H1 (cell line): ENCODE measurements around the gene VPS37D. TPM values are rescaled to one million over a fixed set of nuclear protein-coding genes. Genes with fewer than 3 reads are reported as not detected.
A peak's percentile ranks its signal among the peaks of the same experiment; 100 is the strongest.
"Not testable (repeated sequence)": the region's sequence is repeated elsewhere in the genome, so short reads cannot be mapped to it uniquely, and the experiment has no call there.

Source experiments
- CTCF ChIA-PET: fragments of 300-600 bp; sonication (Branson Sonifier 250); formaldehyde crosslinking; loops from one replicate; lab custom pipeline; 2021; ENCODE audit not compliant: partially characterized antibody; lab: Charles Lee
- POLR2A ChIA-PET: fragments of 300-600 bp; sonication (Branson Sonifier 250); formaldehyde crosslinking; loops from one replicate; lab custom pipeline; 2021; ENCODE audit warnings: inconsistent platforms; ENCODE audit not compliant: partially characterized antibody; lab: Charles Lee
- DNase-seq, 2 experiments: peaks; one replicate each; pipeline versions ENCODE4 v3.0.0 to v3.0.0-alpha.2; 2010 to 2022; ENCODE audit warnings: low spot score in 2 of 2, low read depth in 1 of 2, mixed read lengths in 1 of 2
- FAIRE-seq: peaks from 2 replicates; lab custom pipeline; 2011; peaks lifted over from hg19 to GRCh38; lab: Jason Lieb, UNC
- H2AFZ ChIP-seq: 2 replicates; pipeline ENCODE4 v1.8.1; 2012; ENCODE audit warnings: low read length, inconsistent platforms
- H2AK5ac ChIP-seq: 2 replicates; pipeline ENCODE4 v1.6.1; 2013; ENCODE audit warnings: low read depth, low read length
- H2BK120ac ChIP-seq: replicated peaks from 2 replicates; pipeline ENCODE3; 2013; ENCODE audit warnings: low read depth, low read length, inconsistent platforms
- H2BK12ac ChIP-seq: 2 replicates; pipeline ENCODE4 v1.6.1; 2013; ENCODE audit warnings: low read depth, low read length
- H2BK15ac ChIP-seq: 2 replicates; pipeline ENCODE4 v1.6.1; 2013; ENCODE audit warnings: low read length
- H2BK20ac ChIP-seq: 2 replicates; pipeline ENCODE4 v1.6.1; 2013; ENCODE audit warnings: low read length
- H2BK5ac ChIP-seq: 2 replicates; pipeline ENCODE4 v1.6.1; 2013; ENCODE audit warnings: low read depth, low read length
- H3K14ac ChIP-seq: 2 replicates; pipeline ENCODE4 v1.6.1; 2013; ENCODE audit warnings: inconsistent platforms; ENCODE audit not compliant: insufficient read length
- H3K18ac ChIP-seq: 2 replicates; pipeline ENCODE4 v1.6.1; 2013; ENCODE audit warnings: low read length; ENCODE audit errors: extremely low read depth
- H3K23ac ChIP-seq: 2 replicates; pipeline ENCODE4 v1.6.1; 2013; ENCODE audit warnings: inconsistent platforms; ENCODE audit not compliant: insufficient read length
- H3K23me2 ChIP-seq: 2 replicates; pipeline ENCODE4 v1.6.1; 2013; ENCODE audit warnings: low read depth, low read length
- H3K27ac ChIP-seq: 2 replicates; pipeline ENCODE4 v1.6.1; 2011; ENCODE audit warnings: low read depth, low read length, inconsistent platforms
- H3K27me3 ChIP-seq, 4 experiments: replicated peaks in 1 of 4; 1 replicate in 1 of 4; 2 replicates in 3 of 4; pipeline versions ENCODE4 v1.6.1 to v1.8.1; 2011 to 2013; ENCODE audit warnings: low read length in 3 of 4, mild to moderate bottlenecking in 3 of 4, inconsistent platforms in 2 of 4, mixed read lengths in 2 of 4, moderate library complexity in 1 of 4; ENCODE audit not compliant: control insufficient read depth in 3 of 4, insufficient read depth in 3 of 4; ENCODE audit errors: extremely low read depth in 1 of 4
- H3K36me3 ChIP-seq, 4 experiments: 2 replicates each; pipeline versions ENCODE4 v1.6.1 to v1.8.1; 2011 to 2013; ENCODE audit warnings: mild to moderate bottlenecking in 4 of 4, low read length in 3 of 4, moderate library complexity in 2 of 4, control low read depth in 1 of 4, inconsistent platforms in 1 of 4; ENCODE audit not compliant: insufficient read depth in 4 of 4, control insufficient read depth in 2 of 4
- H3K4ac ChIP-seq: replicated peaks from 2 replicates; pipeline ENCODE3; 2013; ENCODE audit warnings: low read length, low read depth, mixed read lengths, inconsistent platforms; ENCODE audit not compliant: insufficient read length
- H3K4me1 ChIP-seq, 4 experiments: replicated peaks in 1 of 4; 1 replicate in 1 of 4; 2 replicates in 3 of 4; pipeline versions ENCODE4 v1.6.1 to v1.8.1; 2011 to 2013; ENCODE audit warnings: low read length in 3 of 4, inconsistent platforms in 2 of 4, mixed read lengths in 1 of 4; ENCODE audit not compliant: insufficient read depth in 4 of 4, control insufficient read depth in 3 of 4
- H3K4me2 ChIP-seq, 2 experiments: 2 replicates each; pipeline versions ENCODE4 v1.6.1 to v1.8.1; 2011 to 2013; ENCODE audit warnings: low read depth in 2 of 2, low read length in 2 of 2, control low read depth in 1 of 2, inconsistent platforms in 1 of 2, mild to moderate bottlenecking in 1 of 2; ENCODE audit not compliant: insufficient read depth in 1 of 2
- H3K4me3 ChIP-seq, 4 experiments: fragments of 200-600, 300-600 bp in 1 of 4; sonication (generic), shearing (Covaris generic), sonication (Bioruptor Twin) in 1 of 4; 2 replicates each; pipeline versions ENCODE4 v1.5.1 to v1.8.1; 2011 to 2016; ENCODE audit warnings: low read length in 4 of 4, low read depth in 3 of 4, control low read depth in 2 of 4, inconsistent platforms in 2 of 4, mild to moderate bottlenecking in 2 of 4, mixed read lengths in 1 of 4, moderate library complexity in 1 of 4; ENCODE audit not compliant: insufficient read depth in 2 of 4; ENCODE audit errors: extremely low read depth in 1 of 4
- H3K56ac ChIP-seq: replicated peaks from 2 replicates; pipeline ENCODE3; 2013; ENCODE audit warnings: low read depth, mild to moderate bottlenecking, mixed read lengths, low read length, inconsistent platforms; ENCODE audit not compliant: insufficient read length
- H3K79me1 ChIP-seq: 2 replicates; pipeline ENCODE4 v1.6.1; 2013; ENCODE audit warnings: low read depth, low read length, control low read depth
- H3K79me2 ChIP-seq, 2 experiments: 2 replicates each; pipeline versions ENCODE4 v1.6.1 to v1.8.1; 2012 to 2013; ENCODE audit warnings: low read length in 2 of 2, mild to moderate bottlenecking in 2 of 2, inconsistent platforms in 1 of 2; ENCODE audit not compliant: insufficient read depth in 2 of 2, control insufficient read depth in 1 of 2
- H3K9ac ChIP-seq, 4 experiments: replicated peaks in 1 of 4; 1 replicate in 1 of 4; 2 replicates in 3 of 4; pipeline versions ENCODE4 v1.6.1 to v1.8.1; 2011 to 2013; ENCODE audit warnings: low read depth in 3 of 4, low read length in 3 of 4, control low read depth in 2 of 4, mild to moderate bottlenecking in 2 of 4, moderate library complexity in 2 of 4, inconsistent platforms in 1 of 4; ENCODE audit errors: extremely low read depth in 1 of 4
- H3K9me3 ChIP-seq, 2 experiments: 2 replicates each; pipeline versions ENCODE4 v1.6.1 to v1.8.1; 2012 to 2013; ENCODE audit warnings: mild to moderate bottlenecking in 2 of 2, moderate library complexity in 2 of 2, control low read depth in 1 of 2, inconsistent platforms in 1 of 2, low read depth in 1 of 2, low read length in 1 of 2, mixed read lengths in 1 of 2; ENCODE audit not compliant: insufficient read depth in 2 of 2
- H4K20me1 ChIP-seq, 2 experiments: replicated peaks in 1 of 2; 2 replicates each; pipeline versions ENCODE3 to v1.8.1; 2011 to 2013; ENCODE audit warnings: inconsistent platforms in 2 of 2, low read length in 2 of 2, mild to moderate bottlenecking in 1 of 2; ENCODE audit not compliant: insufficient read depth in 2 of 2, control insufficient read depth in 1 of 2
- H4K5ac ChIP-seq: 2 replicates; pipeline ENCODE4 v1.6.1; 2013; ENCODE audit warnings: low read length, low read depth, mixed read lengths, inconsistent platforms; ENCODE audit not compliant: insufficient read length
- H4K8ac ChIP-seq: 2 replicates; pipeline ENCODE4 v1.8.0; 2013; ENCODE audit warnings: mild to moderate bottlenecking, moderate library complexity, low read length, inconsistent platforms; ENCODE audit not compliant: insufficient read depth; ENCODE audit errors: extremely low read depth
- H4K91ac ChIP-seq: replicated peaks from 2 replicates; pipeline ENCODE3; 2013; ENCODE audit warnings: low read length, mixed read lengths, inconsistent platforms; ENCODE audit not compliant: insufficient read length
- CTCF ChIP-seq, 3 experiments: IDR thresholded peaks; 1 replicate in 2 of 3; 2 replicates in 1 of 3; pipeline versions ENCODE4 v1.5.1 to v1.6.1; 2011; ENCODE audit warnings: low read length in 3 of 3, mild to moderate bottlenecking in 3 of 3, inconsistent platforms in 2 of 3, low read depth in 1 of 3, moderate library complexity in 1 of 3; ENCODE audit not compliant: insufficient read depth in 1 of 3; ENCODE audit errors: control extremely low read depth in 1 of 3
- RAD21 ChIP-seq, 2 experiments: IDR thresholded peaks in 1 of 2; conservative IDR thresholded peaks in 1 of 2; 2 replicates each; pipeline ENCODE4 v1.6.1; 2011; ENCODE audit warnings: low read depth in 2 of 2, low read length in 2 of 2, improper control_type of control experiment in 1 of 2, inconsistent platforms in 1 of 2, mild to moderate bottlenecking in 1 of 2, moderate library complexity in 1 of 2
- WGBS, 2 experiments: shearing (Covaris generic) in 1 of 2; methylation state at CpG; one replicate each; pipeline versions ENCODE4 v1.1.6 to v1.1.7; 2013 to 2015; ENCODE audit warnings: low lambda C conversion rate in 2 of 2, mixed read lengths in 2 of 2, inconsistent platforms in 1 of 2, low coverage in 1 of 2, missing lambda C conversion rate in 1 of 2; ENCODE audit not compliant: insufficient replicate concordance in 2 of 2, insufficient coverage in 1 of 2, insufficient read length in 1 of 2; ENCODE audit errors: extremely low coverage in 1 of 2, missing lambda C conversion rate in 1 of 2; 5-methylcytosine and 5-hydroxymethylcytosine counted together
- polyA plus RNA-seq, 7 experiments: library from polyadenylated mRNA; depleted of rRNA in 3 of 7; stranded (reverse) in 5 of 7; unstranded in 2 of 7; fragments of >200 nt in 5 of 7; fragments of 200-250 nt in 2 of 7; gene quantifications; 1 replicate in 5 of 7; 2 replicates in 1 of 7; 4 replicates in 1 of 7; pipeline versions ENCODE4 v1.2.1 to v1.2.3, GENCODE V29; 2011 to 2013; ENCODE audit warnings: missing spikeins in 2 of 7, mixed read lengths in 2 of 7
- total RNA-seq: library from RNA; stranded (reverse); fragmentation: NEBNext Ultra II Directional; extraction: Animal tissue kit (Norgen Biotek cat#: 25700); gene quantifications from 2 replicates; pipeline ENCODE4 v1.2.1, GENCODE V29; 2021

Gene VPS37D
- total and polyA plus RNA-seq, 2 of the 8 experiments (the other 6 are each of a cell fraction or from before 2014, with no cell fraction given), result 3.4 to 5.0 TPM

- peaks cover 4 to 19% of the 10 kb centered on the region in 2 experiments for H3K79me2 ChIP-seq
- not testable (repeated sequence) for H4K5ac ChIP-seq, H4K8ac ChIP-seq, H3K4me2 ChIP-seq, H3K27ac ChIP-seq, H3K9ac ChIP-seq, H3K27me3 ChIP-seq, H3K14ac ChIP-seq, H3K23me2 ChIP-seq, H3K18ac ChIP-seq, H2AK5ac ChIP-seq, H2BK12ac ChIP-seq, H2BK5ac ChIP-seq, H3K4me3 ChIP-seq, H4K20me1 ChIP-seq, H2AFZ ChIP-seq, H2BK120ac ChIP-seq, H2BK15ac ChIP-seq, H3K23ac ChIP-seq, H4K91ac ChIP-seq, H2BK20ac ChIP-seq, H3K9me3 ChIP-seq, H3K36me3 ChIP-seq, H3K56ac ChIP-seq, H3K4ac ChIP-seq, DNase-seq, FAIRE-seq, H3K79me1 ChIP-seq, H3K4me1 ChIP-seq
- peak; percentile 8 to 40 (median 36); a peak in 3 of 4 replicates for TF ChIP-seq CTCF (IDR thresholded peaks at IDR 0.05; ENCODE audit: control extremely low read depth in 1 of 3, insufficient read depth in 1 of 3, low read depth in 1 of 3, low read length in 3 of 3)
- peak; percentile 2 to 8; a peak in 2 of 4 replicates for TF ChIP-seq RAD21 (IDR thresholded peaks at IDR 0.05 in 1 of 2, conservative IDR thresholded peaks at IDR 0.05 in 1 of 2; ENCODE audit: low read depth in 2 of 2, low read length in 2 of 2)
- POLR2A ChIA-PET, result interaction anchor here (1.0 to 1.6 kb wide), 5 partner anchors 8 to 156 kb away, joined by 3 to 5 read pairs (median 3); no protein-coding TSS in a partner anchor
- CTCF ChIA-PET, result interaction anchor here (0.8 to 9.1 kb wide), 10 partner anchors 8 to 76 kb away, joined by 3 to 72 read pairs (median 4); partner anchors contain the start of gene VPS37D
- 66% methylated on average over 9 of the region's 9 CpGs; no CpG with 5 or more reads in 1 of the 2 experiments for WGBS, 2 experiments
Observed at GRCh38 chr7:73676062-73676461, 8.4 kb downstream of the VPS37D start.
